ENCODE results near the gene NID1. TPM values are rescaled to one million over a fixed set of nuclear protein-coding genes. Genes with fewer than 3 reads are reported as not detected.

The NID1 gene
- total RNA-seq, 1 donor from 2014 or later: 73.0 TPM

DNA sequence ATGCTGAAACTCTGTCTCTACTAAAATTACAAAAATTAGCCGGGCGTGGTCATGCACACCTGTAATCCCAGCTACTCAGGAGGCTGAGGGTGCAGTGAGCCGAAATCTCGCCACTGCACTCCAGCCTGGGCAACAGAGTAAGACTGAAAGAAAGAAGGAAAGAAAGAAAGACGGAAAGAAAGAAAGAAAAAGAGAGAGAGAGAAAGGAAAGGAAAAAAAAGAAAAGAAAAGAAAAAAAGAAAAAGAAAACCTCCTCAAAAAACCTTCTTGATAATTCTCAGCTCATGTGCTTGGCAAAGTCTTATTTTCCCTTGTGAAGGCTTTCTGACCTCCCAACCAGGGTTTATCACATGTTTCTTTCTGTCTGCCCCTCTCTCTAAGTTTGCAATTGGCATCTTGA lies 7.3 kb downstream of the NID1 start:
- H3K36me3 ChIP-seq (ENCODE audit: insufficient read depth, low read length): no peaks in the 10 kb centered on the region
- no peaks in the 10 kb centered on the region for H4K20me1 ChIP-seq (ENCODE audit: insufficient read depth, low read length)
- TF ChIP-seq EZH2 (IDR thresholded peaks at IDR 0.05; ENCODE audit: insufficient read depth, low read length) (no peak), CTCF (IDR thresholded peaks at IDR 0.05; ENCODE audit: insufficient read depth, low read depth, low read length) (no peak)
- H3K4me1 Mint-ChIP-seq (ENCODE audit: low read depth, unreplicated experiment): peaks cover 5% of the 10 kb centered on the region
- peak overlapping the region; percentile 34 for H3K27ac Mint-ChIP-seq (ENCODE audit: unreplicated experiment)
- H3K4me3 ChIP-seq (ENCODE audit: insufficient read depth, low read depth, low read length): no peak overlapping the region
- H2AFZ ChIP-seq (ENCODE audit: low read depth, low read length): no peak overlapping the region
- no peak overlapping the region for H3K4me3 Mint-ChIP-seq (ENCODE audit: unreplicated experiment)
- no peaks in the 10 kb centered on the region for H3K27me3 Mint-ChIP-seq (ENCODE audit: low read depth, unreplicated experiment)
- no peak overlapping the region for H3K9ac ChIP-seq (ENCODE audit: low read length)
- peaks cover 8% of the 10 kb centered on the region for H3K36me3 Mint-ChIP-seq (ENCODE audit: low read depth, unreplicated experiment)
- H3K4me2 ChIP-seq (ENCODE audit: low read length): no peak overlapping the region
- no peaks in the 10 kb centered on the region for H3K27me3 ChIP-seq (ENCODE audit: insufficient read depth, low read length)
- no peak for DNase-seq (ENCODE audit: low read depth)
- no peak overlapping the region for H3K27ac ChIP-seq (ENCODE audit: low read depth, low read length)
- H3K9me3 Mint-ChIP-seq (ENCODE audit: unreplicated experiment): no peaks in the 10 kb centered on the region
- no peaks in the 10 kb centered on the region for H3K4me1 ChIP-seq (ENCODE audit: insufficient read depth, low read length)
- peaks cover 11% of the 10 kb centered on the region for H3K79me2 ChIP-seq (ENCODE audit: insufficient read depth, low read length)
- FAIRE-seq: no peak
- H3K9me3 ChIP-seq (ENCODE audit: insufficient read depth, low read depth, low read length): no peaks in the 10 kb centered on the region

- Mint-ChIP-seq H3K27me3 (ENCODE audit: low read depth, unreplicated experiment) (no peaks in the 10 kb centered on the region), H3K4me1 (ENCODE audit: low read depth, unreplicated experiment) (peaks cover 8% of the 10 kb centered on the region), H3K4me3 (ENCODE audit: unreplicated experiment) (no peak overlapping the region), H3K9me3 (ENCODE audit: unreplicated experiment) (no peaks in the 10 kb centered on the region), H3K36me3 (ENCODE audit: low read depth, unreplicated experiment) (peaks cover 5% of the 10 kb centered on the region), H3K27ac (ENCODE audit: unreplicated experiment) (no peak overlapping the region)
- DNase-seq (ENCODE audit: low read depth): no peak
- Histone ChIP-seq H3K9ac (ENCODE audit: low read length) (no peak overlapping the region), H2AFZ (ENCODE audit: low read depth, low read length) (no peak overlapping the region), H3K27me3 (ENCODE audit: insufficient read depth, low read length) (no peaks in the 10 kb centered on the region), H3K4me2 (ENCODE audit: low read length) (no peak overlapping the region), H3K4me3 (ENCODE audit: insufficient read depth, low read depth, low read length) (no peak overlapping the region), H4K20me1 (ENCODE audit: insufficient read depth, low read length) (peaks cover 6% of the 10 kb centered on the region), H3K9me3 (ENCODE audit: insufficient read depth, low read depth, low read length) (no peaks in the 10 kb centered on the region), H3K79me2 (ENCODE audit: insufficient read depth, low read length) (peaks cover 4% of the 10 kb centered on the region), H3K4me1 (ENCODE audit: insufficient read depth, low read length) (peaks cover 4% of the 10 kb centered on the region), H3K36me3 (ENCODE audit: insufficient read depth, low read length) (no peaks in the 10 kb centered on the region), H3K27ac (ENCODE audit: low read depth, low read length) (no peak overlapping the region)
- no peak for FAIRE-seq
- no peak for TF ChIP-seq EZH2 (IDR thresholded peaks at IDR 0.05; ENCODE audit: insufficient read depth, low read length)
- TF ChIP-seq CTCF (IDR thresholded peaks at IDR 0.05; ENCODE audit: insufficient read depth, low read depth, low read length): no peak
Measured at GRCh38 chr1:236052232-236052993, 12.5 kb downstream of the NID1 start.

GRCh38 chr1:236051242-236051791 lies 13.6 kb downstream of the NID1 start:
- no peaks in the 10 kb centered on the region for H3K79me2 ChIP-seq (ENCODE audit: insufficient read depth, low read length)

More at GRCh38 chr1:236051242-236051791, 13.6 kb downstream of the NID1 start:
- H3K4me1 ChIP-seq (ENCODE audit: insufficient read depth, low read length): peaks cover 4% of the 10 kb centered on the region
- TF ChIP-seq CTCF (IDR thresholded peaks at IDR 0.05; ENCODE audit: insufficient read depth, low read depth, low read length): no peak
- no peak for TF ChIP-seq EZH2 (IDR thresholded peaks at IDR 0.05; ENCODE audit: insufficient read depth, low read length)
- no peaks in the 10 kb centered on the region for H3K27me3 ChIP-seq (ENCODE audit: insufficient read depth, low read length)
- H4K20me1 ChIP-seq (ENCODE audit: insufficient read depth, low read length): peaks cover 6% of the 10 kb centered on the region
- peaks cover 8% of the 10 kb centered on the region for H3K4me1 Mint-ChIP-seq (ENCODE audit: low read depth, unreplicated experiment)
- H3K36me3 ChIP-seq (ENCODE audit: insufficient read depth, low read length): no peaks in the 10 kb centered on the region
- H3K4me3 Mint-ChIP-seq (ENCODE audit: unreplicated experiment): no peak overlapping the region
- no peak overlapping the region for H3K27ac ChIP-seq (ENCODE audit: low read depth, low read length)
- FAIRE-seq (no peak), DNase-seq (ENCODE audit: low read depth) (peak; percentile 20)
- H3K27ac Mint-ChIP-seq (ENCODE audit: unreplicated experiment): no peak overlapping the region
- H3K9ac ChIP-seq (ENCODE audit: low read length): peak overlapping the region; percentile 31
- H3K9me3 Mint-ChIP-seq (ENCODE audit: unreplicated experiment): no peaks in the 10 kb centered on the region
- no peaks in the 10 kb centered on the region for H3K9me3 ChIP-seq (ENCODE audit: insufficient read depth, low read depth, low read length)
- H3K4me3 ChIP-seq (ENCODE audit: insufficient read depth, low read depth, low read length): no peak overlapping the region
- H3K4me2 ChIP-seq (ENCODE audit: low read length): peak overlapping the region; percentile 70
- no peaks in the 10 kb centered on the region for H3K27me3 Mint-ChIP-seq (ENCODE audit: low read depth, unreplicated experiment)
- no peak overlapping the region for H2AFZ ChIP-seq (ENCODE audit: low read depth, low read length)
- H3K36me3 Mint-ChIP-seq (ENCODE audit: low read depth, unreplicated experiment): peaks cover 9% of the 10 kb centered on the region

Data from astrocyte (in vitro differentiated cells and primary cell).